H54 (cell line): ENCODE measurements around the gene PEAR1.

Source experiments
- DNase-seq: peaks from one replicate; pipeline ENCODE4 v3.0.0; 2011; ENCODE audit warnings: low spot score, mixed read lengths; ENCODE audit not compliant: insufficient read length
- FAIRE-seq: peaks from 3 replicates; lab custom pipeline; 2011; peaks lifted over from hg19 to GRCh38; lab: Jason Lieb, UNC
- POLR2A ChIP-seq: IDR thresholded peaks from 2 replicates; pipeline ENCODE4 v1.6.1; 2011; ENCODE audit warnings: low read depth, mild to moderate bottlenecking, low read length

The PEAR1 gene

DNA sequence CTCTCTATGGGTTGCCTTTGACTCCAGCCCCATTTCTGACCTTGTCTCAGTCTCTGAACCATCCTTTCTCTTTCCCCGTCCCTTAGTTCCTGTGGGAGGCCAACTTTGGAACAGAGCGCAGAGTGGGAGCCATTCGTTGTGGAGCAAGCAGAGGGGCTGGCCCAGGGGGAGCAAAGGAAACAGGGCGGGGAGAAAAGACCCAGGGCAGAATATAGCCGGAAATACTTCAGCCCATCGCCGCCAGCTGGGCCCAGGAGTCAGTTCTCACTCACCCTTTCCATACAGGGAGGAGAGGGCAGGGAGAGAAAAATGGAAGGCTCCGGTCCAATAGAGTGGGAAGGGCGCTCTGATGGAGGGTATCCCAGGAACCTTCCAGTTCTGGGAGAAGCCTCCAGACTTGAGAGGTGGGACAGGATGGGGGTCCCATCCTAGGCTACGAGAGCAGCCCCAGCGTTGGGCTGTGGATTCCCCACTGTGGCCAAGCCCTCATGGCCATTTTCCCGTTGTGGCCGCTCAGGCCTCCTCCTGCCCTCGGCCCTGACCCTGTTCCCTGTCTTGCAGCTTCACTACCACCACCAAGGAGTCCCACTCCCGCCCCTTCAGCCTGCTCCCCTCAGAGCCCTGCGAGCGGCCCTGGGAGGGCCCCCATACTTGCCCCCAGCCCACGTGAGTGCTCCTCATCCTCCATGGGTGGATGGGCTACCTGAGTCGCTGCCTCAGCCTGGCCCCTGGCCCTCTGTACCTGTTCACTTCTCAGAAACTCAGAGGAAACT lies 10.9 kb downstream of the PEAR1 start:
- DNase-seq = no peak
- TF ChIP-seq POLR2A = no peak
- no peak for FAIRE-seq

DNA sequence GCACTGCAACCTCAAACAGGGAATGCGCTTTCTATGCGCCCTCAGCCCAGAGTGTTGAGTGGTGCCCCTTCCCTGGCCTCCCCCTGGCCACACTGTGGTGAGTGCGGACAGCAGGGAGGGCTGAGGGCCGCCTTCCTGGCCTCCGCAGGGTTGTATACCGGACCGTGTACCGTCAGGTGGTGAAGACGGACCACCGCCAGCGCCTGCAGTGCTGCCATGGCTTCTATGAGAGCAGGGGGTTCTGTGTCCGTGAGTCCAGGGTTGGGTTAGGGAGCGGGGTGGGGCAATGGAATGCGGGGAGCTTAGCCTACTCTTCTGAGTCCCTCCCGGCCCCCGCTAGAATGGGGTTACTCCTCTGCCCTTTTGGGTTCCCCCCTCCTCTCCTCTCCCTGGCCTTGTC lies 11.7 kb downstream of the PEAR1 start:
- no peak for TF ChIP-seq POLR2A
- FAIRE-seq (no peak), DNase-seq (no peak)

DNA sequence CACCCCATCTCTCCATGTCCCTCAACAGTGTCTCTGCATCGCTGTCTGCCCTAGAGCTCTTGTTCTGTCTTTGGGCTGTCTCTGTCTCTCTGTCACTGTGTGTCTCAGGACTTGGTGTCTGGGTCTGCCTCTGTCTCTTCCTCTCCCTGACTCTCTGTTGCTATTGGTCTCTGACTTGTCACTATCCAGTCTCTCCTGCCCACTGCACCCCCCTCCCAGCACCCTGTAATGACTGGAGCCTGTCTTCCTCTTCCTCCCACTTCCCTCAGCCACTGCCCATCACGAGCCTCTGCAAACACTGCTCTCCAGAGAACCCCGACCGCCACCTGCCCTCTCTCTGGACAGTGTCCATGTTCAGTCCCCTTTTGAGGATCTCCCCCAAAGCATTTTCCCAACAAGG lies 12.1 kb downstream of the PEAR1 start:
- DNase-seq = no peak
- no peak for FAIRE-seq
- TF ChIP-seq POLR2A = no peak

DNA sequence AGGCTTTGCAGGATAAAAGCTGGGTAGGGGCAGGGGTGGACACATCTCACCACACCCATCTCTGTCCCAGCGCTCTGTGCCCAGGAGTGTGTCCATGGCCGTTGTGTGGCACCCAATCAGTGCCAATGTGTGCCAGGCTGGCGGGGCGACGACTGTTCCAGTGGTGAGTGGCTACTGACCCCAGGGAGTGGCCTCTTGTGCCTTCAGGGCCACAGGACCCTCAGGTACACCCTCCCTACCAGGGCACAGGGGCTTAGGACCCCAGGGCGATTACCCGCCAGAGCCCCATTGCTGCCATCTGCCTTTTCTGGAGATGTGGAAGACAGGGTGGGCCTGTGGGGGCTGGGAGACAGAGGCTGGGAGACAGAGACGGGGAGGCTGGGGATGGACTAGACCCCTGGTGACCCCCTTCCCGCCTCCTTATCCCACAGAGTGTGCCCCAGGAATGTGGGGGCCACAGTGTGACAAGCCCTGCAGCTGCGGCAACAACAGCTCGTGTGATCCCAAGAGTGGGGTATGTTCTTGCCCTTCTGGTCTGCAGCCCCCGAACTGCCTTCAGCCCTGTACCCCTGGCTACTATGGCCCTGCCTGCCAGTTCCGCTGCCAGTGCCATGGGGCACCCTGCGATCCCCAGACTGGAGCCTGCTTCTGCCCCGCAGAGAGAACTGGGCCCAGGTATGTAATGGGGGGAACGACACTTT lies 12.8 kb downstream of the PEAR1 start:
- TF ChIP-seq POLR2A = no peak
- FAIRE-seq = no peak
- no peak for DNase-seq

DNA sequence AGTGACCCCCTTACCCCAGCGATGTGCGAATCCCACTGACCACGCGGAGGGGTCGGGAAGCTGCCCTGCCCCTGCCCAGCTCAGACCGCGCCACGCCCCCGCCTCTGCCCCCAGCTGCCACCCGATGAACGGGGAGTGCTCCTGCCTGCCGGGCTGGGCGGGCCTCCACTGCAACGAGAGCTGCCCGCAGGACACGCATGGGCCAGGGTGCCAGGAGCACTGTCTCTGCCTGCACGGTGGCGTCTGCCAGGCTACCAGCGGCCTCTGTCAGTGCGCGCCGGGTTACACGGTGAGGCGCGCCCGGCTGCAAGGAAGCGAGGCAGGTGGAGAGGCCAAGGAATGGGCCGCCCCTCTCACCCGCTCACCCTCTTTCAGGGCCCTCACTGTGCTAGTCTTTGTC lies 15.0 kb downstream of the PEAR1 start:
- DNase-seq (no peak), FAIRE-seq (no peak)
- TF ChIP-seq POLR2A = no peak

DNA sequence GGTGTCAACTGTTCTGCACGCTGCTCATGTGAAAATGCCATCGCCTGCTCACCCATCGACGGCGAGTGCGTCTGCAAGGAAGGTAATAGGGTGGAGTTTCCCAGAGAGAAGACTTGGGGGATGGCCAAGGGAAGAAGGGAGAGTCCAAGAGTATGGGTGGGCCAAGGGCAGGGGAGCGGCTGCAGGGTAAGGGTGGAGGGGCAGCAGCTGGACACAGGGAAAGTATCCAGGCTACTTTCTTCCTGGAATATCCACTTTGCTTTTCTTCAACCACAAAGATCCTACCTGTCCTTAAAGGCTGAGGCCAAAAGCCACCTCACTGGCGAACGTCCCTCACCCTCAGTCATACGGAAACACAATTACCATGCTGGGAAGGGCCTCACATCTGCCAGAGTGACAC lies 15.4 kb downstream of the PEAR1 start:
- FAIRE-seq = no peak
- no peak for DNase-seq
- TF ChIP-seq POLR2A = no peak

DNA sequence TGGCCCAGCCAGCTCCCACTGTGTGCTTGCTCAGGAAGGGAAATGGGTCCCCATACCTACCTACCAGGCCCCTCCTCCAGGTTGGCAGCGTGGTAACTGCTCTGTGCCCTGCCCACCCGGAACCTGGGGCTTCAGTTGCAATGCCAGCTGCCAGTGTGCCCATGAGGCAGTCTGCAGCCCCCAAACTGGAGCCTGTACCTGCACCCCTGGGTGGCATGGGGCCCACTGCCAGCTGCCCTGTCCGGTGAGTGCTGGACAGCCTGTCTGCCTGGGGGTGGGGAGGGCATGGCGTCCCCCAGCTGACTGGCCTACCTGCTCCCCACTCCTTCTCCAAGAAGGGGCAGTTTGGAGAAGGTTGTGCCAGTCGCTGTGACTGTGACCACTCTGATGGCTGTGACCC lies 16.2 kb downstream of the PEAR1 start:
- no peak for FAIRE-seq
- DNase-seq = no peak
- TF ChIP-seq POLR2A = no peak

DNA sequence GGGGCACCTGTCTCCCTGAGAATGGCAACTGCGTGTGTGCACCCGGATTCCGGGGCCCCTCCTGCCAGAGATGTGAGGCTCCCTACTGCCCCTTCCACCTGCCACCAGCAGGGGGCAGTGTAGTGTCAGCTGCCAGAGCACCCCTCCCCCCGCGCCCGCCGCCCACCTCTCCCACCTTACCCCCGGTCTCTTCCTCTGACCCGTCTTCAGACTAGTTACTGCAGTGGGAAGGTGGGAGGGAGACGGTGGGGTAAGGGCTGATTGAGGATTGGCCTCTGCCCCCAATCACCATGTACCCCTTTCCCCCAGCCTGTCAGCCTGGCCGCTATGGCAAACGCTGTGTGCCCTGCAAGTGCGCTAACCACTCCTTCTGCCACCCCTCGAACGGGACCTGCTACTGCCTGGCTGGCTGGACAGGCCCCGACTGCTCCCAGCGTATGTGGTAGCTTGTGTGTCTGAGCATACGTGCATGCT lies 16.8 kb downstream of the PEAR1 start:
- FAIRE-seq = no peak
- peak; percentile 59 for DNase-seq
- no peak for TF ChIP-seq POLR2A

DNA sequence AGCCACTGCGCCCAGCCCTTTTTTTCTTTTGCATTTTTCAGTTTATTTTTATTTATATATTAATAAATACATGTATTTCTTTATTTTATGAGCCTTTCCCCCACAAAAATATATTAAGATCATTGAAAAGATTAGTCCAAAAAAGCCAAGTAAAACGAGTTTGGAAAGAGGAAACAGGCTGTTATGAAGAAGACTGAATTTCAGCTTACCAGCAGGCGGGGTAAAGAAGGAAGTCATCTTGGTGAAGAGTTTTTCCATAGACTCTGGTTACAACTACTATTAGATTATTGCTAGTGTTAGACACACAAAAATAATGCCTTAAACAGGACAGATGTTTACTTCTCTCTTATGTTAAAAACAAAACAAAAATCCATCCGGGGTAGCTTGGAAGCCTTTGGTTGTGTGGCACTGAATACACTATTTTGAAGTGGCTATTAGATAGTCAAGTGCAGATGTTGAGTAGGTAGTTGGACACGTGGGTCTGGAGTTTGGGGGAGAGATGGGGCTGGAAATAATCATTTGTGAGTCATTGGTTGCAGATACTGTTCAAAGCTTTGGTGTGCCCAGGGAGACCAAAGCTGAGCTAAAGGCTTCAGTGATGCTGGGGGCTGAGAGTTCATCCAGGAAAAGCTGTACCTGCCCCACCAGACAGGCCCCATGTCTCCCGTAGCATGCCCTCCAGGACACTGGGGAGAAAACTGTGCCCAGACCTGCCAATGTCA lies 18.2 kb downstream of the PEAR1 start:
- TF ChIP-seq POLR2A = no peak
- FAIRE-seq = no peak
- no peak for DNase-seq

DNA sequence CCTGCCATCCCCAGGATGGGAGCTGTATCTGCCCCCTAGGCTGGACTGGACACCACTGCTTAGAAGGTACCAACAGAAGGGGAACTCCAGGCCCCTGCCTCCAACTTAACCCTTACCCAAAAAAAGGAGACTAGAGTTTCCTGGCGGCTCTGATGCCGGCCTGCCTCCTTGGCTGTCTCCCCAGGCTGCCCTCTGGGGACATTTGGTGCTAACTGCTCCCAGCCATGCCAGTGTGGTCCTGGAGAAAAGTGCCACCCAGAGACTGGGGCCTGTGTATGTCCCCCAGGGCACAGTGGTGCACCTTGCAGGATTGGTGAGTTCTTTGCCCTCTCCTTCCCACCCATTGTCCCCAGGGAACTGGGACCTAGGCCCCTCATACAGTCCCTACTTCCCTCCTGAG lies 18.8 kb downstream of the PEAR1 start:
- no peak for TF ChIP-seq POLR2A
- FAIRE-seq (no peak), DNase-seq (no peak)

DNA sequence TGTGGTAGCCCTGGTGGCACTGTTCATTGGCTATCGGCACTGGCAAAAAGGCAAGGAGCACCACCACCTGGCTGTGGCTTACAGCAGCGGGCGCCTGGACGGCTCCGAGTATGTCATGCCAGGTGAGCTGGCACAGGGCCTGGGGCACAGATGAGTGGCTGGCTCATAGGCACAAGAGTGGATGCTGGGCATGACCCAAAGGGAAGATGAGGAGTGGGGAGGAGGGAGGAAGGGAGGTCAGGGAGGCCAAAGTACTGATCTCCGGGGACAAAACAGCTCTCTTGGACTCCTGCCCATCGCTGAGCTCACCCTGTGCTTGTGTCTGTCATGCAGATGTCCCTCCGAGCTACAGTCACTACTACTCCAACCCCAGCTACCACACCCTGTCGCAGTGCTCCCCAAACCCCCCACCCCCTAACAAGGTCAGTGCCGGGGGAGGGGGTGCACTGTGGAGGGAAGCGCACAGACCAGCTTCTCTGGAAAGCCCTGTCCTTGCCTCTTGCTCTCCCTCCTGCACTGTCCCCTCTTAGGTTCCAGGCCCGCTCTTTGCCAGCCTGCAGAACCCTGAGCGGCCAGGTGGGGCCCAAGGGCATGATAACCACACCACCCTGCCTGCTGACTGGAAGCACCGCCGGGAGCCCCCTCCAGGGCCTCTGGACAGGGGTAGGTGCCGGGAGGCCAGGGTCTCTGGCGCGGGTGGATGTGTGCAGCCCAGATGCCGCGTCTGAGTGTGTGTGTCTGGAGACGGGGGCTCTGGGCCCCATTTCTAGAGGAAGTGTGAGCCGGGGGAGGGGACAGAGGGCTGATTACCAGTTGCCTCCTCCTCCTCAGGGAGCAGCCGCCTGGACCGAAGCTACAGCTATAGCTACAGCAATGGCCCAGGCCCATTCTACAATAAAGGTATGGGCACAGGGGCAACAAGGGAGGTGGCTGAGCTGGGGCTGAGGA lies 19.6 kb downstream of the PEAR1 start:
- DNase-seq (no peak), FAIRE-seq (no peak)
- no peak for TF ChIP-seq POLR2A

DNA sequence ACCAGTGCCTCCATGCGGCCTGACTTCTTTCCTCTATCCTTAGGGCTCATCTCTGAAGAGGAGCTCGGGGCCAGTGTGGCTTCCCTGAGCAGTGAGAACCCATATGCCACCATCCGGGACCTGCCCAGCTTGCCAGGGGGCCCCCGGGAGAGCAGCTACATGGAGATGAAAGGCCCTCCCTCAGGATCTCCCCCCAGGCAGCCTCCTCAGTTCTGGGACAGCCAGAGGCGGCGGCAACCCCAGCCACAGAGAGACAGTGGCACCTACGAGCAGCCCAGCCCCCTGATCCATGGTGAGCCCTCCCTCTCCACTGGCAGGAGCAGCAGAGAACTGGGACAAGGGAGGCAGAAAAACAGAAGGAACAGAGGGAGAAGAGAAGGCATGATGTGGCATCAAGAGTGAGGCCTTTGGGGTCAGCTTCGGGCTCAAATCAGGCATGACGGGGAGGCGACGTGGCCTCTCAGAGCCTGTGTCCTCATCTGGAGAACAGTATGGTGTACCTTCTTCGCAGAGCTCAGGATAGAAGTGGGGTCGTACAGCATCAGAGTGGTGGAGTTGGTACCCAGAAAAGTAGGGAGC lies 20.4 kb downstream of the PEAR1 start:
- DNase-seq = no peak
- TF ChIP-seq POLR2A = no peak
- no peak for FAIRE-seq

DNA sequence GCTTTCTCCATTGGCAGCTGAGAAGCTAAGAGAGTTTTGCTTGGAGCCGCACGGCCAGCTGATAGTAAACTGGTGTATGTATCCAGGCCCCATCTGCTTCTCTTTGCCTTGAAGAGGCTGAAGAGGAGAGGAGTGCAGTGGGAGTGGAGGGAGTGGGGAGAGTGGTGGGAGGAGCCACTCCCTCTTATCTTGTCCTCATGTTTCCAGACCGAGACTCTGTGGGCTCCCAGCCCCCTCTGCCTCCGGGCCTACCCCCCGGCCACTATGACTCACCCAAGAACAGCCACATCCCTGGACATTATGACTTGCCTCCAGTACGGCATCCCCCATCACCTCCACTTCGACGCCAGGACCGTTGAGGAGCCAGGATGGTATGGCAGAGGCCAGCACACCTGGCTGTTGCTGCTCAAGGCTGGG lies 20.9 kb downstream of the PEAR1 start:
- no peak for TF ChIP-seq POLR2A
- DNase-seq (no peak), FAIRE-seq (no peak)
